Amygdala (tissue), 56 donors: ENCODE data around the gene NCOA1.
A peak's percentile ranks its signal among the peaks of the same experiment; 100 is the strongest.
"Not testable (repeated sequence)": the region's sequence is repeated elsewhere in the genome, so short reads cannot be mapped to it uniquely, and the experiment has no call there.

Experiments used
- DNase-seq, 56 donors: peaks; one replicate each; lab custom pipeline; 2025; lab: John Stamatoyannopoulos, UW

The NCOA1 gene

GRCh38 chr2:24490690-24491541 is at the start of gene NCOA1:
NCOA1 (plus strand) TSS chr2:24491254; CDS start chr2:24658678, 167,424 bp downstream.
- peak; percentile 39 to 95 (median 82) for DNase-seq

GRCh38 chr2:24448797-24449196 is 42.3 kb upstream of the NCOA1 start:
- DNase-seq: no peak

- DNase-seq: no peak
These were observed 41.7 kb upstream of the NCOA1 start for GRCh38 chr2:24449344-24449743.

- no peak for DNase-seq
These were observed 39.1 kb upstream of the NCOA1 start for GRCh38 chr2:24451805-24452501.

GRCh38 chr2:24452502-24452885 is 38.6 kb upstream of the NCOA1 start:
- DNase-seq: no peak

GRCh38 chr2:24453379-24454073 is 37.5 kb upstream of the NCOA1 start:
- no peak for DNase-seq

GRCh38 chr2:24454294-24454693 is 36.8 kb upstream of the NCOA1 start:
- DNase-seq: peak in 5 of 56 donors; percentile 9 to 24 (median 13)

- DNase-seq: peak in 26 of 56 donors; percentile 9 to 75 (median 33)
These were observed 34.2 kb upstream of the NCOA1 start for GRCh38 chr2:24456599-24457556.

- DNase-seq: no peak
These were observed 33.2 kb upstream of the NCOA1 start for GRCh38 chr2:24457696-24458386.

- DNase-seq: peak in 1 of 56 donors; percentile 8
These were observed 31.6 kb upstream of the NCOA1 start for GRCh38 chr2:24459224-24460161.

- peak in 1 of 56 donors; percentile 12 for DNase-seq
These were observed 29.4 kb upstream of the NCOA1 start for GRCh38 chr2:24461685-24462084.

GRCh38 chr2:24463271-24463670 is 27.8 kb upstream of the NCOA1 start:
- DNase-seq: no peak

- no peak for DNase-seq
These were observed 23.9 kb upstream of the NCOA1 start for GRCh38 chr2:24466871-24467870.

- not testable (repeated sequence) for DNase-seq
These were observed 22.6 kb upstream of the NCOA1 start for GRCh38 chr2:24468453-24468852.

GRCh38 chr2:24469148-24469650 is 21.9 kb upstream of the NCOA1 start:
- no peak for DNase-seq

GRCh38 chr2:24471662-24472061 is 19.4 kb upstream of the NCOA1 start:
- DNase-seq: no peak

- no peak for DNase-seq
These were observed 18.6 kb upstream of the NCOA1 start for GRCh38 chr2:24472416-24472815.
